ENCODE measurements around the gene FCHSD2. TPM values are rescaled to one million over a fixed set of nuclear protein-coding genes. Genes with fewer than 3 reads are reported as not detected.
"Not testable (repeated sequence)": the region's sequence is repeated elsewhere in the genome, so short reads cannot be mapped to it uniquely, and the experiment has no call there.

The FCHSD2 gene
- total and polyA plus RNA-seq, 9 of the 15 experiments (the other 6 are each of a cell fraction or from before 2014, with no cell fraction given): 1.8 to 14.7 (median 6.4) TPM

- H3K9me1 ChIP-seq (ENCODE audit: control insufficient read depth, insufficient read depth, low read length); H3K9ac ChIP-seq (ENCODE audit: insufficient read depth in 1 of 2, low read depth in 2 of 2, low read length in 2 of 2); H3K27me3 ChIP-seq (ENCODE audit: control insufficient read depth in 2 of 2, insufficient read depth in 2 of 2, low read length in 2 of 2); H3K4me2 ChIP-seq (ENCODE audit: insufficient read depth, low read length); ATAC-seq; H4K20me1 ChIP-seq (replicated peaks; ENCODE audit: control insufficient read depth, insufficient read depth, low read length); DNase-seq (ENCODE audit: extremely low read depth in 1 of 4, low spot score in 3 of 4); H3K4me3 ChIP-seq; BruUV-seq (replicated peaks); FAIRE-seq; H3K9me3 ChIP-seq (replicated peaks; ENCODE audit: control insufficient read depth, insufficient read depth, low read depth, low read length); intact Hi-C loops (cut with micrococcal nuclease); H3K27ac ChIP-seq (ENCODE audit: extremely low read depth, low read depth, low read length); H2AFZ ChIP-seq (ENCODE audit: low read depth, low read length); in situ Hi-C loops (cut with MboI); CTCF ChIA-PET (ENCODE audit: low intra/inter-chr PET ratio): not testable (repeated sequence)
- POLR2A ChIA-PET: interaction anchor here (0.9 kb wide), 1 partner anchor 30 kb away, joined by 3 read pairs; no protein-coding TSS in a partner anchor
- 91% methylated on average over 8 of the region's 8 CpGs for WGBS (ENCODE audit: insufficient coverage, low coverage, missing lambda C conversion rate)
- H3K36me3 ChIP-seq (ENCODE audit: control insufficient read depth, insufficient read depth, low read length): peaks cover 15% of the 10 kb centered on the region
- peaks cover 14 to 17% of the 10 kb centered on the region in 2 experiments; a peak in 4 of 5 replicates for H3K4me1 ChIP-seq (replicated peaks in 1 of 2; ENCODE audit: control insufficient read depth in 2 of 2, insufficient read depth in 2 of 2, low read length in 2 of 2)
- peaks cover 25% of the 10 kb centered on the region for H3K79me2 ChIP-seq (ENCODE audit: control insufficient read depth, insufficient read depth, low read length)
Observed at GRCh38 chr11:73136722-73137121, 5.4 kb downstream of the FCHSD2 start.

GRCh38 chr11:73135346-73136284 lies 6.5 kb downstream of the FCHSD2 start:
- no peak for FAIRE-seq
- H3K79me2 ChIP-seq (ENCODE audit: control insufficient read depth, insufficient read depth, low read length): peaks cover 14% of the 10 kb centered on the region
- no peak overlapping the region for H3K9ac ChIP-seq (ENCODE audit: insufficient read depth in 1 of 2, low read depth in 2 of 2, low read length in 2 of 2)
- H2AFZ ChIP-seq (ENCODE audit: low read depth, low read length): no peak overlapping the region
- peaks cover 17% of the 10 kb centered on the region for H3K36me3 ChIP-seq (ENCODE audit: control insufficient read depth, insufficient read depth, low read length)
- 52% methylated on average over 6 of the region's 6 CpGs for WGBS (ENCODE audit: insufficient coverage, low coverage, missing lambda C conversion rate)
- no peak for DNase-seq (ENCODE audit: extremely low read depth in 1 of 4, low spot score in 3 of 4)
- no peak overlapping the region for H3K4me3 ChIP-seq
- no peak overlapping the region for H3K4me2 ChIP-seq (ENCODE audit: insufficient read depth, low read length)
- intact Hi-C loops (cut with micrococcal nuclease): no loop called here
- CTCF ChIA-PET (ENCODE audit: low intra/inter-chr PET ratio): no interaction called here
- no peak overlapping the region for H3K27ac ChIP-seq (ENCODE audit: extremely low read depth, low read depth, low read length)
- no peak for ATAC-seq
- no peaks in the 10 kb centered on the region for H3K9me1 ChIP-seq (ENCODE audit: control insufficient read depth, insufficient read depth, low read length)
- in situ Hi-C loops (cut with MboI): no loop called here
- no peaks in the 10 kb centered on the region for H3K9me3 ChIP-seq (replicated peaks; ENCODE audit: control insufficient read depth, insufficient read depth, low read depth, low read length)
- POLR2A ChIA-PET: interaction anchor here (0.6 to 1.3 kb wide), 4 partner anchors 10 to 305 kb away, joined by 3 read pairs; no protein-coding TSS in a partner anchor
- H4K20me1 ChIP-seq (replicated peaks; ENCODE audit: control insufficient read depth, insufficient read depth, low read length): peaks cover 5% of the 10 kb centered on the region; the same call in 1 of the 2 replicates
- BruUV-seq (replicated peaks): no TSS peak
- H3K27me3 ChIP-seq (ENCODE audit: control insufficient read depth in 2 of 2, insufficient read depth in 2 of 2, low read length in 2 of 2): no peaks in the 10 kb centered on the region
- peaks cover 2 to 13% of the 10 kb centered on the region in 2 experiments; a peak in 4 of 5 replicates for H3K4me1 ChIP-seq (replicated peaks in 1 of 2; ENCODE audit: control insufficient read depth in 2 of 2, insufficient read depth in 2 of 2, low read length in 2 of 2)
- no peak for TF ChIP-seq ZNF384 (IDR thresholded peaks at IDR 0.05; ENCODE audit: low read depth, low read length)
- no peak for TF ChIP-seq FOXP1 (CRISPR knock-in tag; IDR thresholded peaks at IDR 0.05)
- TF ChIP-seq PCBP1 (IDR thresholded peaks at IDR 0.05; ENCODE audit: low read depth, low read length, poor library complexity, severe bottlenecking): no peak
- TF ChIP-seq TBL1XR1 (IDR thresholded peaks at IDR 0.05; ENCODE audit: low read length in 2 of 2): no peak
- TF ChIP-seq, protein P1, sequence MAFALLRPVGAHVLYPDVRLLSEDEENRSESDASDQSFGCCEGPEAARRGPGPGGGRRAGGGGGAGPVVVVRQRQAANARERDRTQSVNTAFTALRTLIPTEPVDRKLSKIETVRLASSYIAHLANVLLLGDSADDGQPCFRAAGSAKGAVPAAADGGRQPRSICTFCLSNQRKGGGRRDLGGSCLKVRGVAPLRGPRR (CRISPR knock-in tag; IDR thresholded peaks at IDR 0.05): no peak
- TF ChIP-seq ZNF507 (tag; conservative IDR thresholded peaks at IDR 0.05): no peak
- no peak for TF ChIP-seq TFAM (CRISPR knock-in tag; conservative IDR thresholded peaks at IDR 0.05)
- TF ChIP-seq, protein P2, sequence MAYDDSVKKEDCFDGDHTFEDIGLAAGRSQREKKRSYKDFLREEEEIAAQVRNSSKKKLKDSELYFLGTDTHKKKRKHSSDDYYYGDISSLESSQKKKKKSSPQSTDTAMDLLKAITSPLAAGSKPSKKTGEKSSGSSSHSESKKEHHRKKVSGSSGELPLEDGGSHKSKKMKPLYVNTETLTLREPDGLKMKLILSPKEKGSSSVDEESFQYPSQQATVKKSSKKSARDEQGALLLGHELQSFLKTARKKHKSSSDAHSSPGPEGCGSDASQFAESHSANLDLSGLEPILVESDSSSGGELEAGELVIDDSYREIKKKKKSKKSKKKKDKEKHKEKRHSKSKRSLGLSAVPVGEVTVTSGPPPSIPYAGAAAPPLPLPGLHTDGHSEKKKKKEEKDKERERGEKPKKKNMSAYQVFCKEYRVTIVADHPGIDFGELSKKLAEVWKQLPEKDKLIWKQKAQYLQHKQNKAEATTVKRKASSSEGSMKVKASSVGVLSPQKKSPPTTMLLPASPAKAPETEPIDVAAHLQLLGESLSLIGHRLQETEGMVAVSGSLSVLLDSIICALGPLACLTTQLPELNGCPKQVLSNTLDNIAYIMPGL (CRISPR knock-in tag; IDR thresholded peaks at IDR 0.05): no peak
- TF ChIP-seq ZNF707 (CRISPR knock-in tag; conservative IDR thresholded peaks at IDR 0.05): no peak
- no peak for TF ChIP-seq ZNF280A (IDR thresholded peaks at IDR 0.05; ENCODE audit: low read depth, partially characterized antibody)

Measured in K562 (cell line).